Stimulated activated CD8-positive, alpha-beta memory T cell treated with anti-CD3 and anti-CD28 coated beads, Interleukin-12 subunit alpha, Interleukin-12 subunit beta, amount 100 ng/mL, for 1 hour (primary cell): Measurements from ENCODE around the gene FN3K.
"Not testable (repeated sequence)": the region's sequence is repeated elsewhere in the genome, so short reads cannot be mapped to it uniquely, and the experiment has no call there.

Source experiments
- DNase-seq: peaks from one replicate; pipeline ENCODE4 v3.0.0-alpha.2; 2020; ENCODE audit warnings: low read depth

The FN3K gene

DNA sequence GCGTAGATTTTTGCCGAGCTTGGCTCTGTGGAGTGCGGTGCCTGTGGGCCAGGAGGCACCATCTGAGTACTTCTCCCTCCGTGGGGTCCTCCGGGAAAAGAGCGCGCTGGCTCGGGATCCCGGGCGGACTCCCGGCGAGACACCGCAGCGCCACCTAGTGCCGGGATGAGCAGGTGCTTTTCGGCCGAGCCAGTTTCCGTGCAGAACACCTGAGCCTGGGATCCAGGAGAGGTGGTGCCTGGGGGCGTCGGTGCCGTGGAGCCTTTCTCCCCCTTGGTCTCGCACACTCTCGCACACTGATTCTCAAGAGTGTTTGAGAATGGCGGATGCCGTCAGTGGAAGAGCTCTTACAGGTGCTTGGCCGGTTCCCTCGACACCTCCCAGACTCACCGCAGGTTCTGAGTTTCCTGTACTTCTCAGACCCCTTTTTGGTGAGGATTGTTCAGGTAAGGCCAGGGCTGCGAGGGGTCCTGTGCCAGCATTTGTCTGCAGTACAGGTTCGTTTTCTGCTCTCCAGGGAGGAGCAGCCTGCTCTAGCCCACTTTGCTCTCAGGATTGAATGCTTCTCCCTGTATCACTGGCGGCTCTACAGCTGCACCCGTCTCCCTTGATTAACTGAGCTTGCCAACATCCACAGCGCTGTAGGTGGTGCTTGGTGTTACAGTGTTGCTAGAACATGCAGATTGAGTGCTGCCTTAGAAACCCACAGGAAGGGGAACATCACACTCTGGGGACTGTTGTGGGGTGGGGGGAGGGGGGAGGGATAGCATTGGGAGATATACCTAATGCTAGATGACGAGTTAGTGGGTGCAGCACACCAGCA is 39.8 kb downstream of the FN3K start:
- no peak for DNase-seq

DNA sequence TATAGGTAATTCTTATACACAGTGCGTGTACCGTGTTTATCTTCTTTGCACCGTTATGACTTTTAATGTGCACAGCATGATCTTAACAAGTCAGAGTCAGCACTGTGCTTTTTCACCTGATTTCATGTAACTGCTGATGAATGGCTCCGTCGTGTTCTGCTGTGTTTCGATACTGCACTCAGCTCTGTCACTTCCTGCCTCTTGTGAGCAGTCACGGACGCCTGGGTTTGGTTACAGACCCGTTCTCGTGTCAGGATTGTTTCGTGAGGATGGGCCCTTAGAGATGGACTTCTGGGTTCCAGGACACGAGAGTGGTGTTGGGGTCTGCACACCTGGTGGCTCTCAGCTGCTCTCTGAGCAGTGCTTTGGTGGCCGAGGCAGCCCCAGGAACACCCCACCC is 41.0 kb downstream of the FN3K start:
- no peak for DNase-seq

- DNase-seq, result not testable (repeated sequence)
Observed at GRCh38 chr17:82777778-82778375, 42.5 kb downstream of the FN3K start.

- DNase-seq, result no peak
Observed at GRCh38 chr17:82779541-82779940, 44.1 kb downstream of the FN3K start.

DNA sequence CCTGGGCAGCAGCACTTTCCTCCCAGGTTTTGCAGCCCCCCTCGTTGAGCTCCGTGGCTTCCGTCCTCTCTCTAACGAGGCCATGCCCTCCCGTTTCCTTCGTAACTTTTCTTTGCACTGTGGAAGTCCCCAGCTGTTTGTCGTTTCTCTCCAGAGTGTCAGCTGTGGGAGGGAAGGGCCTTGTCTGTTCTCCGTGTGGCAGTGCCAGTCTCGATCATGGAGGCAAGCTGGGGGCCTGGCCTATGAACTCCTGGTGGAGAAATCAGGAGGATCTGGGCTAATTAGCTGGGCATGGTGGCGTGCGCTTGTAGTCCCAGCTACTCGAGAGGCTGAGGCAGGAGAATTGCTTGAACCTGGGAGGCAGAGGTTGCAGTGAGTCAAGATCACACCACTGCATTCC is 44.8 kb downstream of the FN3K start:
- DNase-seq, result no peak

GRCh38 chr17:82780971-82781893 is 45.8 kb downstream of the FN3K start:
- DNase-seq, result no peak

- DNase-seq, result peak; percentile 75
Observed at GRCh38 chr17:82781894-82782274, 46.5 kb downstream of the FN3K start.

- no peak for DNase-seq
Observed at GRCh38 chr17:82782657-82783207, 47.3 kb downstream of the FN3K start.

DNA sequence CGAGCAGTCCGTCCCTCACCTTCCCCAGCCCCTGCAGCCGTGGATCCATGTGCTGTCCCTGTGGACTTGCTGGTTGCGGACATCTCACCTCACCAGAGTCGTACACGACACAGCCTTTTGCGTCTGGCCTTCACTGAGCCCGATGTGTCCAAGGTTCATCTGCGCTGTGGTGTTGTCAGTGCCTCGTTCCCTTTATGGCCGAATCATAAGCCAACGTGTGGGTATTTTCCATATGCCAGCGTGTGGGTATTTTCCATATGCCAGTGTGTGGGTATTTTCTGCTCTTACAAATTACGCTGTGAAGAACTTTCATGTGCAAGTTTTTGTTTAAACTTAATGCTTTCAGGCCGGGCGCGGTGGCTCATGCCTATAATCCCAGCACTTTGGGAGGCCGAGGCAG is 48.1 kb downstream of the FN3K start:
- DNase-seq, result no peak

DNA sequence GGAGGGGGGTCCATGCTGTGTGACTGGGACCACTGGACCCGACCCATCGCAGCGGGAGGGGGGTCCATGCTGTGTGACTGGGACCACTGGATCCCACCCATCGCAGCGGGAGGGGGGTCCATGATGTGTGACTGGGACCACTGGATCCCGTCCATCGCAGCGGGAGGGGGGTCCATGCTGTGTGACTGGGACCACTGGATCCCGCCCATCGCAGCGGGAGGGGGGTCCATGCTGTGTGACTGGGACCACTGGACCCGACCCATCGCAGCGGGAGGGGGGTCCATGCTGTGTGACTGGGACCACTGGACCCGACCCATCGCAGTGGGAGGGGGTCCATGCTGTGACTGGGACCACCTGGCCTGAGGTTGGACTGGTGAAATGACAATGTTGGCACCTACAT is 50.2 kb downstream of the FN3K start:
- not testable (repeated sequence) for DNase-seq

GRCh38 chr17:82786427-82786826 is 51.0 kb downstream of the FN3K start:
- no peak for DNase-seq

GRCh38 chr17:82787081-82787848 is 51.9 kb downstream of the FN3K start:
- DNase-seq, result no peak

GRCh38 chr17:82788206-82789001 is 53.0 kb downstream of the FN3K start:
- DNase-seq, result no peak

- DNase-seq, result no peak
Observed at GRCh38 chr17:82789051-82789592, 53.7 kb downstream of the FN3K start.

DNA sequence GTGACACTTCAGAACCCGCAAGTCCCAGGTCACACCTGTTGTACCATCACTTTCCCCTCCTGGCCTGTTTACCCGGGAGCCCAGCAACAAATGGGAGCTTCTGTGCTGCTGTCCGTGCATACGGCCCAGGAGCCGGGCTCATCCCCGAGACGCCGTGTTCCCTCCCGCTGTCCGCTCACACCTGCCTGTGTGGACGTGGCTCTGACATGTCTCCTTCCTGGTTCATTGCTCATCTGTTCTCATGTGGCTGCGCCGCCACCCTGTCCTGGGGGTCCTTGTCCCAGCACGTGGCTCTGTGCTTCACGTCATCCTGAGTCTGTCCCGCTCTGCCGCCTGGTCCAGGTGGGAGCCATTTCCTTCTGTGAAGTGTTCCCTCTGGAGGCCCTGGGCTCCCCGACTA is 54.4 kb downstream of the FN3K start:
- DNase-seq, result no peak

DNA sequence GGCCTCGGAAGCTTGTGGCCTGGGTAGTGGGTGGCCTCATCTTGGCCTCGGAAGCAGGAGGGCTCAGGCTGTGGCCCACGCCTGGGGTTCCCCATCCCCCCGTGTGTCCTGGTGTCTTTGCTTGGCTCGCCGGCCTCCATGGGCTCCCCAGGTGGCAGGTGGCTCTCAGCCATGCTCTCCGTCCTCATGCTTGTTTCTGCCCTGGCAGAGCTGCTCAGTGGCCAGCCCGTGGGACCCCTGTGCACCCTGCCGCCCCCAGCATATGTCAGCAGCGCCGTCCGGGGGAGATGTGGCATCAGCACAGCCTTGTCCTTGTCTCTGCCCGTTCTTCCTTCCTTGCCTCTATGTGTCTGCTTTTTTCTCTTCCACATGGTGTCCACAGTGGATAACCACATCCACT is 55.0 kb downstream of the FN3K start:
- no peak for DNase-seq

GRCh38 chr17:82791532-82791931 is 56.1 kb downstream of the FN3K start:
- DNase-seq, result no peak

GRCh38 chr17:82793974-82794630 is 58.7 kb downstream of the FN3K start:
- no peak for DNase-seq

DNA sequence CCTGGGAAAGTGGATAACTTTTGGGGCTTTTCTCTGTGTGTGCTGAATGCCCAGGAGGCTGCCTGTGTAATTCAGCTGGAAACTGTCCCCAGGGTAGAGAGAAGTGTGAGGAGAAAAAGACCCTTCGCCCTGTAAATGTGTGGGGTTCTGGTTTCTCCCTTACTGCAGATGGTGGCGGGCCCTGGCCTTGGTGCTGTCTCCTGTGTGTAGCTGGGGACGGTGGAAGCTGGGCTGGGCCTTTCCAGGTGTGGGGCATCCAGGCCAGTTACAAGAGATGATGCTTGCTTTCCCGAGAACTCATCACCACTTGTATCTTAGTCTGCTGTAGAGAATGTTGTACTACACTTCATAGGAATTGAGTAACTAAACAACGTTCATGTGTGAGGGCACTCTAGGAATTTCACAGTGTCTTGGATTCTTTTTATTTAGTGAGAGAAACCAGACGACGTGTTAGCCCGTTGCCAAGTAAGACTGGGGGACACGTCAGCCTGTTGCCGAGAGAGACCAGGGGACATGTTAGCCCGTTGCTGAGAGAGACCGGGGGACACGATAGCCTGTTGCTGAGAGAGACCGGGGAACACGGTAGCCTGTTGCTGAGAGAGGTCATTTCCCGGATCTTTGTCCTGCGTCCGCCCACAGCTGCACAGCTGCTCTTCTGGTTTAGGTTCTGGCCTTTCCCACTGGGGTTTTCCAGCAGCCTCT is 59.5 kb downstream of the FN3K start:
- no peak for DNase-seq
